Left renal cortex interstitium (tissue), 4 donors: ENCODE results near the gene GPALPP1. TPM values are rescaled to one million over a fixed set of nuclear protein-coding genes. Genes with fewer than 3 reads are reported as not detected.
"Not testable (repeated sequence)": the region's sequence is repeated elsewhere in the genome, so short reads cannot be mapped to it uniquely, and the experiment has no call there.

Experiments used
- DNase-seq, 4 donors: peaks; one replicate each; pipeline ENCODE4 v3.0.0-alpha.2; 2013; ENCODE audit warnings: low read depth in 4 of 4, low spot score in 2 of 4, missing footprints in 1 of 4
- polyA plus RNA-seq, 4 donors: library from polyadenylated mRNA; unstranded; fragments of 120-200 nt; gene quantifications; one replicate each; pipeline ENCODE4 v1.2.1, GENCODE V29; 2013; ENCODE audit not compliant: insufficient read length in 4 of 4

The GPALPP1 gene
- polyA plus RNA-seq, 4 donors: 53.6 to 63.7 (median 57.0) TPM

DNA sequence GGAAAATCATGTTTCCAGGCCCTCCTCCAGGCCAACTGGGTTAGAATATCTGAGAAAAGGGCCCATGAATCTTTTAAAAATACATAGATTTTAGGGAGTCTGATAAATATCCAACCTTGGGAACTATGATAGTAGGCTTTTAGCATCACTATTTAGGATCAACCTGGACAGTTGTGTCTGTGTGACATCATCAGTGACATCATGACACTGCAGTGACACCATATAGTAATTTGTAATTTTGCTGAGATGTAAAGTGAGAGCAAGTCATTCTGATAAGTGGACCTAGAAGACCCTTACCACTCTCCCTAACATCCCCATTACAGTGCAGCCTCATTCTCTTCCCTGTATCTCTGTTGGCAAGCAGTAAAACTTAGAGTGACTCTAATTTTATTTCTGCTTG is 14.1 kb downstream of the GPALPP1 start:
- no peak for DNase-seq

DNA sequence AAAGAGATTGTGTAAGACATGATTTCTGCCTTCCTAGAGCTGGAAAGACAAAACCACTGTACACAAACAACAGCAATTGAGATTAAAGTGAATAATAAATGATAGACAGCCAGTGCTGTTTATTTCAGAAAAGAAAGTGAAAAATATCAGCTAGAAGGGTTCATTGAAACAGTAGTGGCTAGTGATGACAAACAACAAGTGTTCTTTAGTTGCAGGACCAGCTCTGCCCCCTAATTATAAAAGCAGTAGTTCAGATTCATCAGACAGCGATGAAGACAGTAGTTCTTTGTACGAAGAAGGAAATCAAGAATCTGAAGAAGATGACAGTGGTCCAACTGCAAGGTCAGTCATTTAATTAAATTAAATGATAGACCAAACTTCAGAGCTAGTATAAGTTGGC is 14.8 kb downstream of the GPALPP1 start:
- DNase-seq: no peak

DNA sequence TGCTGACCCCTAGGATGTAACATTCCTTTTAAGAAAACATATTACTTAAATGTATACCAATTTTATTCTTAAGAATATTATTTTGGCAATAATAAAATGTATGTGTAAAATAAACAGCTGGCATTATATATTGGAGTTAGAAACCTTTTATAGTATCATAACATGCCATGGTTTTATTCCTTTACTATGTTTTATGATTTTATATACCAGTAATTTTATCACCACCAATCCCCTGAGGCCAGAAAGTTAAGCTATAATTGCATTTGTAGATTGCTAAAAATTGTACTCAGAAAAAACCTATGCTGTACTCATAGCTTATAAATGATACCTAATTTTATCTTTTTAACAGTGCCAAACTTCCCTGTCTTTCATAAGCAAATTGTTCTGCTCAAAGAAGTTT is 17.9 kb downstream of the GPALPP1 start:
- DNase-seq: no peak

GRCh38 chr13:45007823-45008222 is 18.5 kb downstream of the GPALPP1 start:
- DNase-seq: no peak

- DNase-seq: no peak
Observed at GRCh38 chr13:45011198-45011597, 21.9 kb downstream of the GPALPP1 start.

DNA sequence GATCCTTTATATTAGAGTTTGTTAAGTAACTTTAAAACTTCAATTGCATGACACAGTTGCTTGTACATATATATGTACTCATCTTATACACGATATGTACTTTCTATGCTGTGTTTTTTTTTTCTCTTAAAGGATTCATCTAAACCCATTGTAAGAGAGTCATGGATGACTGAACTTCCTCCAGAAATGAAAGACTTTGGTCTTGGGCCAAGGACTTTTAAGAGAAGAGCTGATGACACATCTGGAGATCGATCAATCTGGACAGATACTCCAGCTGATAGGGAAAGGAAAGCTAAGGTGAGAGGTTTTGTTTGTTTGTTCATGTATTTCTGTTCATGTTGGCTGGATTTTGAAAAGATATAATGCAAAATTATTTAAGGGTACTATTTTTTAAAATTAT is 26.0 kb downstream of the GPALPP1 start:
- no peak for DNase-seq

DNA sequence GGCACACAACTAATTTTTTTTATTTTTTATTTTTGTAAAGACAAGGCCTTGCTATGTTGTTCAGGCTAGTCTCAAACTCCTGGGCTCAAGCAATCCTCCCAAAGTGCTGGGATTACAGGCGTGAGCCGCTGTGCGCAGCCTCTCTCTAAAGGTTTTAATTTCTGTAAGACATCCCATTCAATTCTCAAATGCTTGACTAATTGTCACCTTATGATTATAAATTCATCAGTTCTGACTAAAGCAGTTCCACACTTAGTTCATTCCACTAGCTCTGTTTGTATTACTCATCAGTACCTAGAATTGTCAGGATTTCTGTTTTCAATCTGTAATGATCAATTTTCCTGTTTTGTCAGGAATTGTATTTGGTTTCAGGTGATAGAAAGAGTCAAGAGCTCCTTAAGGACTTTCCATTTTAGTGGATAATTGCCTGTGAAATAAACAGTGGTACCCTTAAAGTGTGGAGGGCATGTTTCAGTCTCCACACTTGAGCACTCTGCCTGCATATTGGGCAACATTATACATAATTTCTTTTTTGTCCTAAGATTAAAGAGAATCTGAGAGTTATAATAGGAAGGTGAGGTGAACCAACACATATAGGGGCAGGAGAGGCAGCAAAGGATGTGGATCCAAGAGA is 27.6 kb downstream of the GPALPP1 start:
- no peak for DNase-seq

DNA sequence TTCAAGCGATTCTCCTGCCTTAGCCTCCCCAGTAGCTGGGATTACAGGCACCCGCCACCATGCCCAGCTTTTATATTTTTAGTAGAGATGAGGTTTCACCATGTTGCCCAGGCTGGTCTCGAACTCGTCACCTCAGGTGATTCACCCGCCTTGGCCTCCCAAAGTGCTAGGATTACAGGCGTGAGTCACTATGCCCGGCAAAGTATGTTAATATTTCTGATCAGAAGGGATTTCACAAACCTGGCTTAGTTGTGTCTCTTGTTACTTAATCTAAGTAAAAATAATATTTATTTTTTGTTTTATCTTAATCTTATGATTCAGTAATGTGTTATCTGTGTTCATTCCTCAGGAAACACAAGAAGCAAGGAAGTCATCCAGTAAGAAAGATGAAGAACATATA is 30.6 kb downstream of the GPALPP1 start:
- not testable (repeated sequence) for DNase-seq

DNA sequence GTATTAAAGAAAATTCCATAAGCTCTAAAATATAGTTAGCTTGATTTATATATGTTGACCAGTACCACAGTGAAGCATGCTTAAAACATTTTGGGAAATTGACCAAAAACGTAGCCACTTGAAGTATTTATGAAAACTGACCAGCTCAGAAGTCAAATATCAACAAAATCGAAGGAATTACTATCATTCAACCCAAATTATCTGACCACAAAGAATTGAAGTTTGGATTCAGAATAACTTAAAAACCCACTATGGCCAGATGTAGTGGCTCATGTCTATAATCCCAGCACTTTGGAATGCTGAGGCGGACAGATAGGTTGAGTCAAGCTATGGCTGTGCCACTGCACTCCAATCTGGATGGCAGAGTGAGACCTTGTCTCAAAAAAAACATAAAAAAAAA is 31.9 kb downstream of the GPALPP1 start:
- DNase-seq: no peak

GRCh38 chr13:45024847-45025246 is 35.5 kb downstream of the GPALPP1 start:
- no peak for DNase-seq

GRCh38 chr13:45034342-45034741 is 45.0 kb downstream of the GPALPP1 start:
- no peak for DNase-seq

DNA sequence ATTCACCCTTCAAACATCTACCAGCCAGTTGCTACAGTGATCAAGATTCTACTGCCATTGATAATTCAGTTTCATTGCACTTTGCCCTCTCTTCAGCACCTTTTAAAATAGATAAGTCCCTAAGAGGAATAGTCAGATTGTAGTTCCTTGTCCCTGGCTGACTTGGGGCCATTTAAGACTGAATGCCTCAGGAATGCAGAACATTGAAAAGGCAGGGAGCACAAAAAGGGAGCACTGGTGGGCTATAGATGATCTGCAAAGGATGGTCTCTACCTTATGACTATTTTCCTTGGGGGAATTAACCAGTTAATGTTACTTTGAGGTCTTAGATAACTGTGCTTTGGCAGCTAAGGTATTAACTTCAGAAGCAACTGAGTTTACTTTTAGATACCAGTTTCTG is 46.9 kb downstream of the GPALPP1 start:
- DNase-seq: no peak

DNA sequence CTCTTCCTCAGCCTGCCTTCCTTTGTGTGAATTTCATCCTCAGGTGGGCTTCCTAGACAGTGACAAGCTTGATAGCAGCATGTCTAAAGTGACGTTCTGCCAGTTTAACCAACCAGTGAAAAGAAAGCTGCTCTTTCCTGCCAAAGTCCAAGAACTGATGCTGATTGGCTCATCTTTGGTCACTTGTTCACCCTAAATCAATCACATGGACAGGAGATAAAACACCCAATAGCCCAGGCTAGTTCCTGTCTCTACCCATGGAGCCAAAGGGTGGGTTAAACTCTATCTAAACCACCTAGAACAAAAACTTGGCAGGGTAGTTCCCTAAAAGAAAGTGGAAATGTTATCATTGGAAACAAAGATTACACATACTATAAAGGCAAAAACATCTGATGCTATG is 50.8 kb downstream of the GPALPP1 start:
- no peak for DNase-seq

DNA sequence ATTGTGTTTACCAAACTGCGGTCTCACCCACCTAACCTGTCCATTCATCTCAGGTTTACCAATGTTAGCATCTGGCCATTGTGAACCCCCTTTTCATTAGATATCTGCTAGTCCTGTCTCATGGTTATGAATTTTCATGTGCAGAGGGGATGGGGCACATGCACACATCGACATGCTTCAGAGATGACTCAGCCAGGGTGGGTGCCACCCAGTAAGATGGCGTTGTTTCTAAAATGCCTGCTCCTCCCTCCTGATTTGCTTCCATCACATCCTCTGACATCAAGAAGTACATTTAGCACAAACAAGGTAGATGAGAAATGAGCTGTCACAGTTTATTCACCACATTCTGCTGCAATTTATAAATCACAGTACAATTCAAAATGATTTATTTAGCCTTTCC is 51.3 kb downstream of the GPALPP1 start:
- DNase-seq: no peak

DNA sequence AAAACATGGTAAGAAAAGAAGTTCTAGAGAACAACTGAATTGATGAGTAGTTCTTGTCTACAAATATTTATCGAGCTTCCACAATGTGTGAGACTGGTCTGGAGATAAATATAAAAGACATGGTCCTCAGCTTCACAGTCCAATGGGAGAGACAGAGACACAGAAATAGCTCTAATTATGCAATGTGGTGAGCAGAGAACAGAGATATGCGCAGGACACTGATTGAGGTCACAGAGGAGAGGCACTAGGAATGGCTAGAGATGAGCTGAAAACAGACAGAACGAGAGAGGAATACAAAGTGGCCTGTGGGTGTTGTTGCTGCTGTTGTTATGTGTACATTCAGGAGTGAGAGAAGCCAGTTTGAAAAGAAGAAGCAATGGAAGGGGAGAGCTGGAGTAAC is 53.2 kb downstream of the GPALPP1 start:
- DNase-seq: no peak

- DNase-seq: no peak
Observed at GRCh38 chr13:45046445-45046844, 57.1 kb downstream of the GPALPP1 start.

GRCh38 chr13:45047394-45048310 is 58.3 kb downstream of the GPALPP1 start:
- DNase-seq: peak; percentile 48 to 72 (median 57)

DNA sequence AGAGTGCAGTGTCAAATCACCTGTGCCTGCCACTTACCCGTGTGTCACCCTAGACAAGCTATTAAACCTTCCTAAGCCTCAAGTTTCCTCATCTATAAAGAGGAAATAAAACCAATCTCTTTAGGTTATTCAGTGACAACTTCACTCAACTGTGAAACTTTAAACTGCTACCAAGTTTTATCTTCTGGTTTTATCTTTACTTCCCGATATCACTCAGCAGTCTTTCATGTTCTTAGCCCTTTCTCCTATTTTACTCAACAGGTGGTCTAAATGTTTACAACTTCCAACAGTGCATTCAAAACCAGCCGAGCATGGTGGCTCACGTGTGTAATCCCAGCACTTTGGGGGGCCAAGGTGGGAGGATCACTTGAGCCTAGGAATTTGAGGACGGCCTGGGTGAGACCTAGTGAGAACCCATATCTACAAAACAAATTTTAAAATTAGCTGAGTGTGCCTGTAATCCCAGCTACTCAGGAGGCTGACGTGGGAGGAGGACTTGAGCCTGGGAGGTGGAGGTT is 59.6 kb downstream of the GPALPP1 start:
- DNase-seq: no peak

DNA sequence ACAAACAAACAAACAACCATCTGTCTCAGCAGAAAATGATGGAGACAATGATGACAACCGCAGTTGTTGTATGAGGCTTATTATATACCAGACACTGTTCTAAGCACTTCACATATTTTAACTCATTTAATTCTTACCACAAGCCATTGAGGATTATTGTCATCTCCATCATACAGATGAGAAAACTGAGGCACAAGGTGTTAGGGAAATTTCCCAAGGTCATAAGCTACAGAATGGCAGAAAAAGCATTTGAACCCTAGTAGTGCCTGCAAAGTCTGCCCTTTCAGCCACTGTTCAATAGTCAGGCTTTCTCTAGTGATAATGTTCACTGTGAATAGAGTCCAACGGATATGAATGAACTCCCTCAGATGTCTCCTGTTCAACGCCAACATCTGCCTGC is 60.1 kb downstream of the GPALPP1 start:
- DNase-seq: no peak

DNA sequence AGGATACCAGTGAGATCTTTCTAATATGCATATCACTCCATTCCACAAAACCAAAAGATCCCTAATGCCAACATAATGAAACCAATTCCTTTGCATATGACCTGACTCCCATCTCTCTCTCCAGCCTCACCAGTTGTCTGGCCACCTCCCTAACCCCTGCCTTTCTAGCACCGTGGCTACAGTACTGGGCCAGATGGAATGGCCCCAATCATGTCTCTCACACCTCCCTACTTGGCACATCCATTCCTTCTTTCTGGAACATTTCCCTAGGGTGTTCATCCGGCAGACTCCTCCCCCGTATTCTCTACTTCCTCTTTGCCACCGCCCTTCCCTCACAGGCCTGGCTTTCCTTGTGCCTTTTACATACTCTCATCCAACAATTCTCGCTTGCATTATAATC is 62.0 kb downstream of the GPALPP1 start:
- no peak for DNase-seq

DNA sequence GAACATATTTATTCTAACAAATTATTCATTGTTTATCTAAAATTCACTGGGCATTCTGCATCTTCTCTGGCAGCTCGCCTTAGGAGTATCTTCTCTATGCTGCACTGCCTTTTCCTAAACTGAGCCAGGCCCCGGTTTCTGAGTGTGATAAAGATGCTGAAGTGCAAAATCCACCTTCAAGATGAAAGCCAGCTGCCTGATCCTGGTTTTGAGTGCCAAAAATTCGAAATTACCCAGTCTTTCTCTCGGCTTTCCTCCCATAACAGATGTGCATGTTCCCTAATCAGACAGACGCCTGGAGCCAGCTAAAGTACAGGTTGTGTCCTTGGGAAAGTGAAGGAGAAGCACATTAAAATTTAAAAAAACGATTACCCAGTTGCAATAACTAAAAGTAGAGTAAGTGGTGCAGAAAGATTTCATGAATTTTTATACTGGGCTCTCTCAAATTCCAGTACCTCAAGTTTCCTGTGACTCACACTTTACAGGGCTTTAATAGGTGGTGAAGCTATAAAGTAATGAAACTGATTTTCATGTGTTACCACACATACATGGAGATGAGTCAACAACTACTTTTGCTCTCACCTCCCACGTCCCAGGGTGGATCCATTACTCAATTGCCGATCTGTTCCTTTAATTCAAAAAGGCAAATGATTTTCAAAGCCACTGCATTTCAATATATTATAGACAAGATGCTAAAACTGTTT is 66.0 kb downstream of the GPALPP1 start:
- DNase-seq: no peak
